HG03175 (cell line): ENCODE data around the gene SNRNP40.
"Not testable (repeated sequence)": the region's sequence is repeated elsewhere in the genome, so short reads cannot be mapped to it uniquely, and the experiment has no call there.

Source experiments
- ATAC-seq: cut with Tn5 transposase; IDR thresholded peaks from one replicate; pipeline ENCODE4 v1.9.1; 2021; ENCODE audit warnings: mild to moderate bottlenecking, moderate library complexity; ENCODE audit not compliant: unreplicated experiment

The SNRNP40 gene

GRCh38 chr1:31287791-31288190, 8.8 kb downstream of the SNRNP40 start:
- ATAC-seq, result not testable (repeated sequence)

GRCh38 chr1:31282426-31282825, 14.2 kb downstream of the SNRNP40 start:
- ATAC-seq, result not testable (repeated sequence)

GRCh38 chr1:31273619-31274018, 23.0 kb downstream of the SNRNP40 start:
- ATAC-seq, result no peak

GRCh38 chr1:31272369-31272768, 24.2 kb downstream of the SNRNP40 start:
- no peak for ATAC-seq

- ATAC-seq, result no peak
Observed at GRCh38 chr1:31266547-31266946, 30.0 kb downstream of the SNRNP40 start.

GRCh38 chr1:31264790-31265386, 31.7 kb downstream of the SNRNP40 start:
- no peak for ATAC-seq

- ATAC-seq, result no peak
Observed at GRCh38 chr1:31263408-31263807, 33.2 kb downstream of the SNRNP40 start.

GRCh38 chr1:31262393-31262792, 34.2 kb downstream of the SNRNP40 start:
- ATAC-seq, result not testable (repeated sequence)

- ATAC-seq, result no peak
Observed at GRCh38 chr1:31261916-31262315, 34.7 kb downstream of the SNRNP40 start.

GRCh38 chr1:31259746-31260145, 36.8 kb downstream of the SNRNP40 start:
- ATAC-seq, result no peak

- ATAC-seq, result no peak
Observed at GRCh38 chr1:31258581-31258980, 38.0 kb downstream of the SNRNP40 start.

- ATAC-seq, result no peak
Observed at GRCh38 chr1:31257213-31257612, 39.4 kb downstream of the SNRNP40 start.

GRCh38 chr1:31249854-31250253, 46.7 kb downstream of the SNRNP40 start:
- no peak for ATAC-seq

GRCh38 chr1:31248276-31248675, 48.3 kb downstream of the SNRNP40 start:
- no peak for ATAC-seq

- no peak for ATAC-seq
Observed at GRCh38 chr1:31244326-31244725, 52.3 kb downstream of the SNRNP40 start.

- no peak for ATAC-seq
Observed at GRCh38 chr1:31243501-31244286, 52.9 kb downstream of the SNRNP40 start.

GRCh38 chr1:31241321-31241720, 55.3 kb downstream of the SNRNP40 start:
- no peak for ATAC-seq

- no peak for ATAC-seq
Observed at GRCh38 chr1:31239653-31240241, 56.8 kb downstream of the SNRNP40 start, which contains the start of gene NKAIN1. TSS of gene NKAIN1 (minus strand) at chr1:31239887. CDS start at chr1:31239547, 340 bp downstream.

GRCh38 chr1:31238986-31239613, 57.5 kb downstream of the SNRNP40 start:
- ATAC-seq, result no peak

GRCh38 chr1:31238612-31238985, 58.0 kb downstream of the SNRNP40 start:
- no peak for ATAC-seq

GRCh38 chr1:31234870-31235269, 61.7 kb downstream of the SNRNP40 start:
- no peak for ATAC-seq
